HL-60 (cell line): ENCODE data around the gene CCDC158.

Experiments used
- DNase-seq, 2 experiments: peaks; one replicate each; pipeline ENCODE4 v3.0.0-alpha.2; 2010 to 2020; ENCODE audit warnings: low read depth in 1 of 2, low spot score in 1 of 2
- H3K27ac ChIP-seq: fragments of 250-450 bp; sonication (Bioruptor Pico); replicated peaks from 2 replicates; pipeline ENCODE4 v1.5.1; 2020; ENCODE audit warnings: mild to moderate bottlenecking, moderate library complexity
- H3K27me3 ChIP-seq: fragments of 250-450 bp; sonication (Bioruptor Pico); 2 replicates; pipeline ENCODE4 v1.5.1; 2021; ENCODE audit warnings: mild to moderate bottlenecking, moderate library complexity; ENCODE audit not compliant: insufficient read depth, poor library complexity, severe bottlenecking
- H3K4me3 ChIP-seq: replicated peaks from 2 replicates; pipeline ENCODE4 v1.5.1; 2011; ENCODE audit warnings: mild to moderate bottlenecking, control low read depth, low read length; ENCODE audit not compliant: insufficient read depth
- GABPA ChIP-seq: IDR thresholded peaks from 2 replicates; pipeline ENCODE4 v1.6.1; 2012; ENCODE audit warnings: low read depth
- POLR2AphosphoS5 ChIP-seq: IDR thresholded peaks from 2 replicates; pipeline ENCODE4 v1.6.1; 2012; ENCODE audit warnings: low read depth
- REST ChIP-seq: IDR thresholded peaks from 2 replicates; pipeline ENCODE4 v1.6.1; 2012; ENCODE audit warnings: low read depth; ENCODE audit not compliant: insufficient replicate concordance
- SPI1 ChIP-seq: IDR thresholded peaks from 2 replicates; pipeline ENCODE4 v1.6.1; 2012; ENCODE audit warnings: low read depth, mild to moderate bottlenecking, borderline replicate concordance
- TF ChIP-seq, protein P1 (sequence below): IDR thresholded peaks from one replicate; pipeline ENCODE4 v1.5.1; 2011; ENCODE audit warnings: low read length, control low read depth, inconsistent platforms; ENCODE audit not compliant: insufficient read depth

The CCDC158 gene

GRCh38 chr4:76448211-76448610 lies 27.3 kb upstream of the CCDC158 start:
- no peak overlapping the region for H3K27ac ChIP-seq
- H3K27me3 ChIP-seq, result no peaks in the 10 kb centered on the region
- H3K4me3 ChIP-seq, result no peak overlapping the region
- TF ChIP-seq GABPA (no peak), SPI1 (no peak), REST (no peak), POLR2AphosphoS5 (no peak)
- TF ChIP-seq, protein P1, sequence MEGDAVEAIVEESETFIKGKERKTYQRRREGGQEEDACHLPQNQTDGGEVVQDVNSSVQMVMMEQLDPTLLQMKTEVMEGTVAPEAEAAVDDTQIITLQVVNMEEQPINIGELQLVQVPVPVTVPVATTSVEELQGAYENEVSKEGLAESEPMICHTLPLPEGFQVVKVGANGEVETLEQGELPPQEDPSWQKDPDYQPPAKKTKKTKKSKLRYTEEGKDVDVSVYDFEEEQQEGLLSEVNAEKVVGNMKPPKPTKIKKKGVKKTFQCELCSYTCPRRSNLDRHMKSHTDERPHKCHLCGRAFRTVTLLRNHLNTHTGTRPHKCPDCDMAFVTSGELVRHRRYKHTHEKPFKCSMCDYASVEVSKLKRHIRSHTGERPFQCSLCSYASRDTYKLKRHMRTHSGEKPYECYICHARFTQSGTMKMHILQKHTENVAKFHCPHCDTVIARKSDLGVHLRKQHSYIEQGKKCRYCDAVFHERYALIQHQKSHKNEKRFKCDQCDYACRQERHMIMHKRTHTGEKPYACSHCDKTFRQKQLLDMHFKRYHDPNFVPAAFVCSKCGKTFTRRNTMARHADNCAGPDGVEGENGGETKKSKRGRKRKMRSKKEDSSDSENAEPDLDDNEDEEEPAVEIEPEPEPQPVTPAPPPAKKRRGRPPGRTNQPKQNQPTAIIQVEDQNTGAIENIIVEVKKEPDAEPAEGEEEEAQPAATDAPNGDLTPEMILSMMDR, result no peak
- no peak for DNase-seq

DNA sequence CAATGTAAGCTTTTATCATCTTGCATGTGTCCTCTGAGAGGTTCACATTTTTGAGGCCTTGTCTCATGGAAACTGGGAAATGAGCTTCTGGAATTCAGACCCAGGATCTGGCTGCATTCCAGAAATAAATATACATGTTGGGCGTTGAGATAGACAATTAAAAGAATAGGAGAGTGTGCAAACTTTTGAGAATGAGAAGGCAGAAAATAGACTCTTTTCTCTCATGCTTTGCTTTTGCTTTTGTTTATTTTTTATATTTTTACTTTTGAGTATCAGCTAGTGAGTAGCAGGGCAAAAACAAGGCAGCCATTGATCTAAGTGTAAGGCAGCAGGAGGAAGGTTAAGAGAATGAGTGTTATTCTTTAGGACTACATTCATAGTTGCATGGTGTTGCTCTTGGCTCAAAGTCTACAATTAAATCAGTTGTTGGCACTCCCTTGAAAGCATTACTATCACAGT lies 26.5 kb upstream of the CCDC158 start:
- TF ChIP-seq, protein P1, result no peak
- no peak for TF ChIP-seq REST
- TF ChIP-seq POLR2AphosphoS5, result no peak
- no peak for TF ChIP-seq GABPA
- no peak for TF ChIP-seq SPI1
- no peaks in the 10 kb centered on the region for H3K27me3 ChIP-seq
- no peak for DNase-seq
- no peak overlapping the region for H3K4me3 ChIP-seq
- no peak overlapping the region for H3K27ac ChIP-seq

- H3K27me3 ChIP-seq, result no peaks in the 10 kb centered on the region
- no peak overlapping the region for H3K4me3 ChIP-seq
- no peak overlapping the region for H3K27ac ChIP-seq
- DNase-seq, result no peak
- TF ChIP-seq POLR2AphosphoS5 (no peak), SPI1 (no peak), REST (no peak), GABPA (no peak)
- TF ChIP-seq, protein P1, result no peak
Observed at GRCh38 chr4:76445911-76446310, 25.0 kb upstream of the CCDC158 start.
